Caco-2 (cell line): ENCODE data around the gene ADAMTS9. TPM values are rescaled to one million over a fixed set of nuclear protein-coding genes. Genes with fewer than 3 reads are reported as not detected.

Source experiments
- BruUV-seq: library from RNA; stranded (reverse); fragments of 400-500 nt; replicated peaks from 2 replicates; lab custom pipeline; 2021; lab: Mats Ljungman, UMichigan
- CTCF ChIA-PET: fragments of 300-600 bp; sonication (Branson Sonifier 250); formaldehyde crosslinking; loops from one replicate; lab custom pipeline; 2022; ENCODE audit warnings: antibody characterized with exemption; lab: Charles Lee
- POLR2A ChIA-PET: fragments of 300-600 bp; sonication (Branson Sonifier 250); formaldehyde crosslinking; loops from one replicate; lab custom pipeline; 2022; ENCODE audit warnings: antibody characterized with exemption; lab: Charles Lee
- DNase-seq, 2 experiments: peaks; one replicate each; pipeline versions ENCODE4 v3.0.0 to v3.0.0-alpha.2; 2020 to 2022
- H3K27me3 ChIP-seq: replicated peaks from 2 replicates; pipeline ENCODE4 v1.6.0; 2011; ENCODE audit warnings: low read length; ENCODE audit not compliant: control insufficient read depth, insufficient read depth
- H3K36me3 ChIP-seq: 2 replicates; pipeline ENCODE4 v1.5.1; 2011; ENCODE audit warnings: low read length; ENCODE audit not compliant: control insufficient read depth, insufficient read depth
- H3K4me1 ChIP-seq: fragments of 250-450 bp; sonication (Bioruptor Pico); 2 replicates; pipeline ENCODE4 v1.5.1; 2020; ENCODE audit warnings: mild to moderate bottlenecking
- H3K4me3 ChIP-seq: 2 replicates; pipeline ENCODE4 v1.5.1; 2011; ENCODE audit warnings: low read depth, mild to moderate bottlenecking, control low read depth, low read length
- H3K9me3 ChIP-seq: fragments of 250-450 bp; sonication (Bioruptor Pico); 2 replicates; pipeline ENCODE4 v1.5.1; 2020; ENCODE audit warnings: mild to moderate bottlenecking, moderate library complexity
- H3K27ac Mint-ChIP-seq: one replicate; pipeline ENCODE4 v1.8.0; 2022; ENCODE audit warnings: mixed read lengths; ENCODE audit not compliant: unreplicated experiment
- H3K27me3 Mint-ChIP-seq: one replicate; pipeline ENCODE4 v1.8.0; 2022; ENCODE audit warnings: mixed read lengths; ENCODE audit not compliant: insufficient read depth, unreplicated experiment
- H3K36me3 Mint-ChIP-seq: one replicate; pipeline ENCODE4 v1.8.0; 2022; ENCODE audit warnings: mild to moderate bottlenecking, mixed read lengths; ENCODE audit not compliant: insufficient read depth, unreplicated experiment
- H3K4me1 Mint-ChIP-seq: one replicate; pipeline ENCODE4 v1.8.0; 2022; ENCODE audit warnings: low read depth, mixed read lengths; ENCODE audit not compliant: unreplicated experiment
- H3K4me3 Mint-ChIP-seq: one replicate; pipeline ENCODE4 v1.8.0; 2022; ENCODE audit warnings: mild to moderate bottlenecking, moderate library complexity, mixed read lengths; ENCODE audit not compliant: unreplicated experiment
- H3K9me3 Mint-ChIP-seq: one replicate; pipeline ENCODE4 v1.8.0; 2022; ENCODE audit warnings: mixed read lengths; ENCODE audit not compliant: unreplicated experiment
- intact Hi-C: fragments of 100-400 bp; cut with micrococcal nuclease; formaldehyde crosslinking; loops from one replicate; pipeline ENCODE4 v1.10.0; 2022; ENCODE audit not compliant: unreplicated experiment
- total RNA-seq: library from RNA; stranded (reverse); gene quantifications from 2 replicates; pipeline ENCODE4 v1.2.3, GENCODE V29; 2022
- TF ChIP-seq, protein P1 (sequence below), 2 experiments: fragments of 200-600 bp in 1 of 2; IDR thresholded peaks; 1 replicate in 1 of 2; 2 replicates in 1 of 2; pipeline versions ENCODE4 v1.5.1 to v1.8.0; 2011 to 2022; ENCODE audit warnings: antibody characterized with exemption in 1 of 2, control low read depth in 1 of 2, inconsistent platforms in 1 of 2, low read depth in 1 of 2, low read length in 1 of 2, mild to moderate bottlenecking in 1 of 2, moderate library complexity in 1 of 2; ENCODE audit not compliant: insufficient read depth in 1 of 2, severe bottlenecking in 1 of 2, unreplicated experiment in 1 of 2

The ADAMTS9 gene
- total RNA-seq, 1 experiment from 2014 or later: 4.0 TPM

DNA sequence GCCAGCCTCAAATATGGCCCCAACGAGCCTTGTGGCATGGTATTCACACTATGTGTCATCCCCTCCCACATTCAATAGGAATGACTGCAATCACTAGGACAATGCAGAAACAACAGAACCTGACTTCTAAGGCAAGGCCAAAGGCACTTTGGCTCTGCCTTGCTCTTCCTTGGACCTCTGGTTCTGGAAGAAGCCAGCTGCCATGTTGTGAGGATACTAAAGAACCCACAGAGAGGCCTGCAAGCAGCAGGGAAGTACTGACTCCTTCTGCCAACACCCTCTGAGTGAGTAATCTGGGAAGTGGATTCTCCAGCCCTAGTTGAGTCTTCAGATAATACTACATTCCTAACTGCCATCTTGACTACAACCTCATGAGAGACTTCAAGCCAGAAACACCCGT, 64.7 kb downstream of the ADAMTS9 start:
- Mint-ChIP-seq H3K4me1 (peaks cover 13% of the 10 kb centered on the region), H3K27me3 (no peaks in the 10 kb centered on the region), H3K36me3 (no peaks in the 10 kb centered on the region), H3K4me3 (no peak overlapping the region), H3K27ac (no peak overlapping the region), H3K9me3 (no peaks in the 10 kb centered on the region)
- H3K9me3 ChIP-seq: no peaks in the 10 kb centered on the region
- no peak for DNase-seq
- POLR2A ChIA-PET: no interaction called here
- peaks cover 12% of the 10 kb centered on the region for H3K4me1 ChIP-seq
- H3K36me3 ChIP-seq: no peaks in the 10 kb centered on the region
- TF ChIP-seq, protein P1, sequence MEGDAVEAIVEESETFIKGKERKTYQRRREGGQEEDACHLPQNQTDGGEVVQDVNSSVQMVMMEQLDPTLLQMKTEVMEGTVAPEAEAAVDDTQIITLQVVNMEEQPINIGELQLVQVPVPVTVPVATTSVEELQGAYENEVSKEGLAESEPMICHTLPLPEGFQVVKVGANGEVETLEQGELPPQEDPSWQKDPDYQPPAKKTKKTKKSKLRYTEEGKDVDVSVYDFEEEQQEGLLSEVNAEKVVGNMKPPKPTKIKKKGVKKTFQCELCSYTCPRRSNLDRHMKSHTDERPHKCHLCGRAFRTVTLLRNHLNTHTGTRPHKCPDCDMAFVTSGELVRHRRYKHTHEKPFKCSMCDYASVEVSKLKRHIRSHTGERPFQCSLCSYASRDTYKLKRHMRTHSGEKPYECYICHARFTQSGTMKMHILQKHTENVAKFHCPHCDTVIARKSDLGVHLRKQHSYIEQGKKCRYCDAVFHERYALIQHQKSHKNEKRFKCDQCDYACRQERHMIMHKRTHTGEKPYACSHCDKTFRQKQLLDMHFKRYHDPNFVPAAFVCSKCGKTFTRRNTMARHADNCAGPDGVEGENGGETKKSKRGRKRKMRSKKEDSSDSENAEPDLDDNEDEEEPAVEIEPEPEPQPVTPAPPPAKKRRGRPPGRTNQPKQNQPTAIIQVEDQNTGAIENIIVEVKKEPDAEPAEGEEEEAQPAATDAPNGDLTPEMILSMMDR (IDR thresholded peaks at IDR 0.05; ENCODE audit: insufficient read depth in 1 of 2, low read depth in 1 of 2, low read length in 1 of 2, severe bottlenecking in 1 of 2, unreplicated experiment in 1 of 2): no peak
- CTCF ChIA-PET: no interaction called here
- no peak overlapping the region for H3K4me3 ChIP-seq
- intact Hi-C loops: no loop called here
- BruUV-seq: no TSS peak
- no peaks in the 10 kb centered on the region for H3K27me3 ChIP-seq

DNA sequence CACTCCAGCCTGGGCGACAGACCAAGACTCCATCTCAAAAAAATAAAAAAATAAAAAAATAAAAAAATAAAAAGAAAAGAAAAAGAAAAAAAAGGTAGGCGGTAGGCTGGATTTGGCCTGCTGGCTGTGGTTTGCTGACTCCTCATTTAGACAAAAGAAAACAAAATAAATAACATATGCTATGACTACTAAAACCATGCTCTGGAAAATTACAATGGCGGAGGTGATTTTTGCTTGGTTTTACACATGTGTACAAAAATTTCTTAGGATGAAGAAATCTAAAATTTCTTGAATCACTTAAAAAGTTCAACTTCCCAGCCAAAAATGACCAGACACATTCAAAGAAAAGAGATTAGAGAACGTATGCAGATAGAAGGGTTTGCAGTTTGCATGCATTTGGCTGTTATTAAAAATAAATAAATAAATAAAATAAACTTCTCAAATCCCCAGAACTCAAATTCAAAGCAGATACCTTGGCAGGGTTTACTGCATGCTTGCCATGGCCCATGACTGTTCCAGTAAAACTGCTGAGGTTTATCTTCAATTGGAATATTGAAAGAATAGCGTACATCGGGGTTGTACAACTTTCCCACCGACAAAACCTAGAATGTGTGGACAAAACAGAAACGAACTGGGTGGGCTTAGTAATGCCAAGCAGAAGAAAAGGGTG, 65.9 kb downstream of the ADAMTS9 start:
- TF ChIP-seq, protein P1 (IDR thresholded peaks at IDR 0.05; ENCODE audit: insufficient read depth in 1 of 2, low read depth in 1 of 2, low read length in 1 of 2, severe bottlenecking in 1 of 2, unreplicated experiment in 1 of 2): no peak
- Mint-ChIP-seq H3K4me3 (no peak overlapping the region), H3K27ac (no peak overlapping the region), H3K4me1 (no peaks in the 10 kb centered on the region), H3K27me3 (no peaks in the 10 kb centered on the region), H3K9me3 (no peaks in the 10 kb centered on the region), H3K36me3 (no peaks in the 10 kb centered on the region)
- Histone ChIP-seq H3K9me3 (no peaks in the 10 kb centered on the region), H3K27me3 (no peaks in the 10 kb centered on the region), H3K4me3 (no peak overlapping the region), H3K4me1 (no peaks in the 10 kb centered on the region), H3K36me3 (no peaks in the 10 kb centered on the region)
- POLR2A ChIA-PET: no interaction called here
- intact Hi-C loops: no loop called here
- no peak for DNase-seq
- BruUV-seq: no TSS peak
- CTCF ChIA-PET: no interaction called here

DNA sequence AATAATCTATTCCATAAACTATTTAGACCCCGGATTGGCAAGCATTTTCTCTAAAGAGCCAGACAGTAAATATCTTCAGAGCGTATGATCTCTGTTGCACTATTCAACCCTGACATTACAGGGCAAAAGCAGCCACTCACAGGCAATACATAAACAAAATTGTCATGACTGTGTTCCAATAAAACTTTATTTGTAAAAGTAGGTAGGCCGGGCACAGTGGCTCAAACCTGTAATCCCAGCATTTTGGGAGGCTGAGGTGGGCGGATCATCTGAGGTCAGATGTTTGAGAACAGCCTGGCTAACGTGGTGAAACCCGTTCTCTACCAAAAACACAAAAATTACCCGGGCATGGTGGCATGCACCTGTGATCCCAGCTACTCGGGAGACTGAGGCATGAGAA, 66.5 kb downstream of the ADAMTS9 start:
- BruUV-seq: no TSS peak
- H3K36me3 Mint-ChIP-seq: no peaks in the 10 kb centered on the region
- no peak overlapping the region for H3K4me3 Mint-ChIP-seq
- H3K27ac Mint-ChIP-seq: no peak overlapping the region
- H3K36me3 ChIP-seq: no peaks in the 10 kb centered on the region
- TF ChIP-seq, protein P1 (IDR thresholded peaks at IDR 0.05; ENCODE audit: insufficient read depth in 1 of 2, low read depth in 1 of 2, low read length in 1 of 2, severe bottlenecking in 1 of 2, unreplicated experiment in 1 of 2): no peak
- H3K9me3 ChIP-seq: no peaks in the 10 kb centered on the region
- no peaks in the 10 kb centered on the region for H3K27me3 Mint-ChIP-seq
- no peak overlapping the region for H3K4me3 ChIP-seq
- H3K4me1 ChIP-seq: no peaks in the 10 kb centered on the region
- H3K27me3 ChIP-seq: no peaks in the 10 kb centered on the region
- DNase-seq: no peak
- CTCF ChIA-PET: no interaction called here
- no peaks in the 10 kb centered on the region for H3K4me1 Mint-ChIP-seq
- intact Hi-C loops: no loop called here
- POLR2A ChIA-PET: no interaction called here
- H3K9me3 Mint-ChIP-seq: no peaks in the 10 kb centered on the region
